CD4-positive, CD25-positive, alpha-beta regulatory T cell (primary cell): ENCODE results near the gene PXMP2. TPM values are rescaled to one million over a fixed set of nuclear protein-coding genes. Genes with fewer than 3 reads are reported as not detected.

ENCODE experiments used
- ATAC-seq, 2 donors: fragments of 150-1000 bp; cut with Tn5 transposase; one replicate each; pipeline ENCODE4 v1.10.0; 2021; ENCODE audit warnings: low read depth in 2 of 2, moderate number of reproducible peaks in 2 of 2, moderate library complexity in 1 of 2
- DNase-seq, 3 donors: peaks; one replicate each; pipeline versions ENCODE4 v3.0.0 to v3.0.0-alpha.2; 2012 to 2022; ENCODE audit warnings: mixed read lengths in 1 of 3
- H3K27ac ChIP-seq: one replicate; pipeline ENCODE4 v1.7.0; 2013; ENCODE audit warnings: mild to moderate bottlenecking, low read length; ENCODE audit not compliant: insufficient read depth, poor library complexity, severe bottlenecking
- H3K27me3 ChIP-seq: one replicate; pipeline ENCODE4 v1.7.0; 2013; ENCODE audit warnings: low read length; ENCODE audit not compliant: control insufficient read depth, insufficient read depth
- H3K36me3 ChIP-seq: one replicate; pipeline ENCODE4 v1.7.0; 2013; ENCODE audit warnings: mild to moderate bottlenecking, low read length, moderate library complexity; ENCODE audit not compliant: control insufficient read depth, insufficient read depth
- H3K4me1 ChIP-seq: 2 replicates; pipeline ENCODE4 v1.7.0; 2013; ENCODE audit warnings: mild to moderate bottlenecking, low read length; ENCODE audit not compliant: insufficient read depth, control insufficient read depth, poor library complexity, severe bottlenecking
- H3K4me3 ChIP-seq: one replicate; pipeline ENCODE4 v1.7.0; 2013; ENCODE audit warnings: low read depth, mild to moderate bottlenecking, low read length, moderate library complexity
- H3K9me3 ChIP-seq, 2 experiments: 1 replicate in 1 of 2; 2 replicates in 1 of 2; pipeline ENCODE4 v1.7.0; 2013; ENCODE audit warnings: low read length in 2 of 2, mild to moderate bottlenecking in 1 of 2, moderate library complexity in 1 of 2; ENCODE audit not compliant: control insufficient read depth in 2 of 2
- H3K27ac Mint-ChIP-seq, 3 donors: one replicate each; pipeline ENCODE4 v1.8.0; 2020 to 2022; ENCODE audit warnings: mild to moderate bottlenecking in 3 of 3, mixed read lengths in 3 of 3, moderate library complexity in 2 of 3
- H3K27me3 Mint-ChIP-seq: one replicate; pipeline ENCODE4 v1.8.0; 2022; ENCODE audit warnings: mild to moderate bottlenecking, mixed read lengths
- H3K36me3 Mint-ChIP-seq: one replicate; pipeline ENCODE4 v1.8.0; 2020; ENCODE audit warnings: mixed read lengths
- H3K4me1 Mint-ChIP-seq, 4 donors: one replicate each; pipeline ENCODE4 v1.8.0; 2020 to 2022; ENCODE audit warnings: mixed read lengths in 4 of 4, mild to moderate bottlenecking in 1 of 4
- H3K4me3 Mint-ChIP-seq, 4 donors: one replicate each; pipeline ENCODE4 v1.8.0; 2020 to 2022; ENCODE audit warnings: mild to moderate bottlenecking in 4 of 4, mixed read lengths in 4 of 4, moderate library complexity in 3 of 4
- H3K9me3 Mint-ChIP-seq, 7 donors: one replicate each; pipeline ENCODE4 v1.8.0; 2020 to 2022; ENCODE audit warnings: mixed read lengths in 7 of 7, mild to moderate bottlenecking in 3 of 7, moderate library complexity in 2 of 7
- polyA plus RNA-seq, 4 donors: library from polyadenylated mRNA; unstranded; fragments of 300-500 nt; fragmentation: Illumina TruSeq; gene quantifications; one replicate each; pipeline ENCODE4 v1.2.3, GENCODE V29; 2021
- total RNA-seq: library from RNA; stranded (reverse); gene quantifications from one replicate; pipeline ENCODE4 v1.2.3, GENCODE V29; 2022

The PXMP2 gene
- total RNA-seq: 3.5 TPM
- polyA plus RNA-seq: 10 to 100 TPM; 12.6 to 20.3 (median 16.3) TPM

DNA sequence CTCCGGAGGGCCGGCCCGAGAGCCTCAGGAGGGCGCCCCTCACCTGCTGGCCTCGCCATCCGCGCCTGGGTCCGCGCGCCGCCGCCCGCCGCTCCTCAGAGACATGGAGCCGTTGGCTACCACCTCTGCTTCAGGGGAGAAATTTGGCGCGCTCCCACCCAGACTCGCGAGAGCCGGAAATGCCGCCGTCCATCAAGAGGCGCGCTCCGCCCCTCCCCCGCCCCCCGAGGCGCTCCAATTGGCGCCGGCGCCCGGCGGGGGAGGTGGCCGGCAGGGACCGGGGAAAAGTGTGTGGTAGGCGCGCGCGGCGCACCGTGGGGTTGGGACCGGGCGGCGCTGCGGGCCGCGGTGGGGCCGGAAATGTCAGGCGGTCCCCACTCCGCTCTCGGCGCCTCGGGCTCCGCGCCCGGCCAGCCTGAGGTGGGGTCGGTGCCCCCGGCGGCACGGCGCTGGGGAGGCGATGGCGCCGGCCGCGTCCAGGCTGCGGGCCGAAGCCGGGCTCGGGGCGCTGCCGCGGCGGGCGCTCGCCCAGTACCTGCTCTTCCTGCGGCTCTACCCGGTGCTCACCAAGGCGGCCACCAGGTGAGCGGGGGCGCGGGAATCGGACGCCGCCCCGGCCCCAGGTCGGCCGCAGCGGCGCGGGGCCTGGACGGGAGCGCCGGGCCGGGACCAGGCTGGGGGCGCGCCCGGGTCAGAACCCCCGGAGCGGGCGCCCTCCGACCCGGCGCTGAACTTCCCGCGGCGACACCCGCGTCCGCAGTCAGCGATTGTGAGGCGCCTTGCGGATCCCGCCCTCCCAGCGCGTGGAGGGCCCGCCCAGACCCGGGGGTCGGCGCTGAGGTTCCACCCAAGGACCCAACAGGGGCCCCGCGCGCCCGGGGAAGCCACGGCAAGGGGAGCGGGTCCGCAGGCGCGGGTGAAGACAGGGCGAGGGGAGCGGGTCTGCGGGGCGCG lies at the start of gene PXMP2, which contains the start of gene POLE:
Gene PXMP2, plus strand, starts transcription at position 377 of the 954 bp plus-strand sequence. Its CDS starts 84 bp downstream, at position 461.
Gene POLE, minus strand, starts transcription at position 132 of the 954 bp plus-strand sequence. Its CDS starts 27 bp downstream, at position 105.
- Histone ChIP-seq H3K9me3 (no peaks in the 10 kb centered on the region), H3K4me1 (peaks cover 17% of the 10 kb centered on the region), H3K36me3 (no peaks in the 10 kb centered on the region), H3K27ac (peak within 1 kb of the TSS; percentile 14), H3K4me3 (no peak within 1 kb of the TSS), H3K27me3 (no peaks in the 10 kb centered on the region)
- peak; percentile 96 to 97 for ATAC-seq
- peak; percentile 89 to 97 (median 91) for DNase-seq
- H3K36me3 Mint-ChIP-seq: no peaks in the 10 kb centered on the region
- no peaks in the 10 kb centered on the region for H3K9me3 Mint-ChIP-seq
- H3K27ac Mint-ChIP-seq: peak within 1 kb of the TSS in 1 of 3 donors; percentile 31
- no peaks in the 10 kb centered on the region for H3K27me3 Mint-ChIP-seq
- H3K4me3 Mint-ChIP-seq: peak within 1 kb of the TSS; percentile 85 to 94 (median 90)
- peaks cover 10 to 34% (median 21%) of the 10 kb centered on the region in 4 donors for H3K4me1 Mint-ChIP-seq

DNA sequence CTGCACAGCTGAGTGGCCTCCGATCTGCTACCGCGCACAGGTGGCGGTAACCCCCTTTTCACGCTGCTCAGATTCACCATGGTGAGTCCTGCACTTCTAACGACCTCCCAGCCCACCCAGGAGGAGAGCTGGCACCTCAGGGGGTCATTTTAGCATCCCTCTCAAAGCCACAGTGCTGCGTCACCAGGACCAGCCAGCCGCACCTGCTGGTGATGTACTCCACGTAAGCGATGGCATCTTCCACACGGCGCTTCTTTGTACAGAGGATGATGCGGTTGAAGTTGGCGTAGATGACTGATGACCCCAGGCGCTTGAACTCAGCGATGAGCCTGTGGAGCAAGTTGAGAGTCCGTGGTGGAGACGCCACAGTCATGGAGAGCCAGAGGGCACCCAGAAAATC lies 49.6 kb upstream of the PXMP2 start:
- no peak overlapping the region for H3K4me3 Mint-ChIP-seq
- H3K4me1 ChIP-seq: no peaks in the 10 kb centered on the region
- DNase-seq (no peak), ATAC-seq (no peak)
- peaks cover 57% of the 10 kb centered on the region for H3K36me3 Mint-ChIP-seq
- peaks cover 51% of the 10 kb centered on the region for H3K36me3 ChIP-seq
- no peaks in the 10 kb centered on the region for H3K4me1 Mint-ChIP-seq
- peaks cover 0 to 1% (median 0%) of the 10 kb centered on the region in 7 donors for H3K9me3 Mint-ChIP-seq
- no peaks in the 10 kb centered on the region for H3K27me3 ChIP-seq
- H3K27ac ChIP-seq: no peak overlapping the region
- H3K27ac Mint-ChIP-seq: no peak overlapping the region
- H3K9me3 ChIP-seq: no peaks in the 10 kb centered on the region
- H3K27me3 Mint-ChIP-seq: no peaks in the 10 kb centered on the region
- no peak overlapping the region for H3K4me3 ChIP-seq

DNA sequence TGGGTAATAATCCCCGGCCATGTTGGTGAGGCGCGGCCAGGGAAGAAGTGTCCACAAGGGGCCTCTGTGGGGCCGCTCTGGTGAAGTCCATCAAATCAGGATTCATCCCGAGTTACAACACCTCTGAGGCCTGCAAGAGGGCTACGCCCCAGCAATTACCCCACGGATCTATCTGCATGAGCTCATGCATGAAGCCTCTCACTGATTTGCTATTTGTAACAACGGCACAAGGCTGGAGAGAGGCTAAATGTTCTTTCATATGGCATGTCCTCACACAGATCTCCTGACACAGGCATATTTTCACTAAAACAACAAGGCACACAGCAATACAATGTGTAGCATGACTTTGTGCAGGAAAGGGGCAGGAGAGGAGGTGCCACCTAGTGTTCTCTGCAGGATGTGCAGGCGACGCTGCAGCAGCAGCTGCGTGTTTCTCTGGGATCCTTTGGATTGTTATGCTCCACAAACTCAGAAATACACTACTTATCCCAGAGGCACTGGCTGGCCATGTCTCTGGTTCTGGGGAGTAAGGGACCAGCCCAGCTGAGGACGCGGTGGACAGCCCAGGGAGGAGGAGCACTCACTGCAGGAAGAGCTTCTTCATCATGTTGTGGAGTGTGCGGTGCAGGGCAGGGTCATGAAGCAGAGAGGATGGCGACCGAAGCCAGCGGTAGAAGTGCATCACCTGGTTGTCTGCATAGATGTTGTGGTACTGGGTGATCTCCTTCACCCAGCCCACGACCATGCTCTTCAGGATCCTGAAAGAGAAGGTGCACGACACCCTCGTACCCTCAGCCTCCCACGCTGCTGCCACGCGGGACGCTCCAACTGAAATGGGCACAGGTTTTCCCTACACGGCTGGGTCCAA lies 48.6 kb upstream of the PXMP2 start:
- Mint-ChIP-seq H3K4me1 (peaks cover 0 to 1% (median 0%) of the 10 kb centered on the region in 4 donors), H3K27ac (peak overlapping the region in 2 of 3 donors; percentile 38 to 42), H3K36me3 (peaks cover 58% of the 10 kb centered on the region), H3K9me3 (peaks cover 0 to 1% (median 0%) of the 10 kb centered on the region in 7 donors), H3K4me3 (no peak overlapping the region), H3K27me3 (no peaks in the 10 kb centered on the region)
- Histone ChIP-seq H3K4me1 (no peaks in the 10 kb centered on the region), H3K27ac (no peak overlapping the region), H3K27me3 (no peaks in the 10 kb centered on the region), H3K9me3 (no peaks in the 10 kb centered on the region), H3K4me3 (no peak overlapping the region), H3K36me3 (peaks cover 54% of the 10 kb centered on the region)
- ATAC-seq (no peak), DNase-seq (peak in 1 of 3 donors; percentile 26)

DNA sequence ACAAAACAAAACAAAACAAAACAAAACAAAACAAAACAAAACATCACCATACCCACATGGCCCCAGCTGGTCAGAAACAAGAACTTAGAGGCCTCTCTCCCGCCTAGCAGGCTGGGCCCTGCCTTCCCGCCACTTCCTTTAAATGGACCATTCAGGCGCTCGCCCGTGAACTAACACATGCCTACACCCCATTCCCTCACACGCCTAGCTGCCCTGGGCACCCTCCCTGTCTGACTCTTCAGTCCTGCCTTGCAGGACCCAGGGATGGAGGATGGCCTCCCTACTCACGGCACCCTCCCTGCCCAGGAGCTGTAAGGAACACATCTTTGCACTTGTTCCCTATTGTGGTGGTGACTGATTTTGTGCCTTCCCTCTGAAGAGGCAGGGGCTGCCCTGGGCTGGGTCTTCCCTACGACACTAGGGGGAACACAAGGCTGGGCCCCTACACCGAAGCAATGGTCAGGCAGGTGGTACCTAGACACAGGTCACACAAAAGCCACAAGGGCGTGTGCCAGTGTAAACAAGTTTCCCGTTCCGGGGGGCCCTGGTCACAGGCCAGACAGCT lies 47.3 kb upstream of the PXMP2 start:
- no peaks in the 10 kb centered on the region for H3K9me3 ChIP-seq
- no peaks in the 10 kb centered on the region for H3K4me1 ChIP-seq
- peak overlapping the region in 1 of 3 donors; percentile 85 for H3K27ac Mint-ChIP-seq
- no peak overlapping the region for H3K4me3 ChIP-seq
- H3K4me1 Mint-ChIP-seq: peaks cover 0 to 2% (median 0%) of the 10 kb centered on the region in 4 donors
- no peak for DNase-seq
- H3K36me3 ChIP-seq: peaks cover 53% of the 10 kb centered on the region
- H3K36me3 Mint-ChIP-seq: peaks cover 48% of the 10 kb centered on the region
- no peak for ATAC-seq
- H3K27me3 Mint-ChIP-seq: no peaks in the 10 kb centered on the region
- no peak overlapping the region for H3K27ac ChIP-seq
- H3K4me3 Mint-ChIP-seq: no peak overlapping the region
- H3K9me3 Mint-ChIP-seq: no peaks in the 10 kb centered on the region
- H3K27me3 ChIP-seq: no peaks in the 10 kb centered on the region

DNA sequence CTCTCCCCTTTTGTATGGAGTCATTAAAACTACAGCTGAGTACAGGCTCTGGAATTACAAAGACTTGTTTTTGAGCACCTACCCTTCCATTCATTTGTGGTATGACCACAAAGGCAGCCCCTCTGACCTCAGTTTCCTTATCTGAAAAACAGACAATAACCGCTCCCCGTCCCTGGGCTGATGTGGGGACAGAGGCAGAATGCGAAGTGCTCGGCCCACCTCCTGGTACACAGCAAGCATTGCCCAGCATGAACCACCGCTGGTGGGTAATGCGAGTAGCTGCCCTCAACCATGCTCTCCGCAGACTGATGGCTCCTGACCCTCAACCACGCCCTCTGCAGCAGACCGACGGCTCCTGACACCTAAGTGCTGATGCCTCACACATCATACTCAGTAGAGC lies 46.5 kb upstream of the PXMP2 start:
- DNase-seq (no peak), ATAC-seq (no peak)
- H3K9me3 ChIP-seq: no peaks in the 10 kb centered on the region
- Mint-ChIP-seq H3K27me3 (no peaks in the 10 kb centered on the region), H3K9me3 (no peaks in the 10 kb centered on the region), H3K36me3 (peaks cover 41% of the 10 kb centered on the region), H3K27ac (no peak overlapping the region), H3K4me3 (no peak overlapping the region), H3K4me1 (peaks cover 0 to 2% (median 0%) of the 10 kb centered on the region in 4 donors)
- H3K4me3 ChIP-seq: no peak overlapping the region
- peaks cover 49% of the 10 kb centered on the region for H3K36me3 ChIP-seq
- H3K27me3 ChIP-seq: no peaks in the 10 kb centered on the region
- no peak overlapping the region for H3K27ac ChIP-seq
- H3K4me1 ChIP-seq: no peaks in the 10 kb centered on the region

DNA sequence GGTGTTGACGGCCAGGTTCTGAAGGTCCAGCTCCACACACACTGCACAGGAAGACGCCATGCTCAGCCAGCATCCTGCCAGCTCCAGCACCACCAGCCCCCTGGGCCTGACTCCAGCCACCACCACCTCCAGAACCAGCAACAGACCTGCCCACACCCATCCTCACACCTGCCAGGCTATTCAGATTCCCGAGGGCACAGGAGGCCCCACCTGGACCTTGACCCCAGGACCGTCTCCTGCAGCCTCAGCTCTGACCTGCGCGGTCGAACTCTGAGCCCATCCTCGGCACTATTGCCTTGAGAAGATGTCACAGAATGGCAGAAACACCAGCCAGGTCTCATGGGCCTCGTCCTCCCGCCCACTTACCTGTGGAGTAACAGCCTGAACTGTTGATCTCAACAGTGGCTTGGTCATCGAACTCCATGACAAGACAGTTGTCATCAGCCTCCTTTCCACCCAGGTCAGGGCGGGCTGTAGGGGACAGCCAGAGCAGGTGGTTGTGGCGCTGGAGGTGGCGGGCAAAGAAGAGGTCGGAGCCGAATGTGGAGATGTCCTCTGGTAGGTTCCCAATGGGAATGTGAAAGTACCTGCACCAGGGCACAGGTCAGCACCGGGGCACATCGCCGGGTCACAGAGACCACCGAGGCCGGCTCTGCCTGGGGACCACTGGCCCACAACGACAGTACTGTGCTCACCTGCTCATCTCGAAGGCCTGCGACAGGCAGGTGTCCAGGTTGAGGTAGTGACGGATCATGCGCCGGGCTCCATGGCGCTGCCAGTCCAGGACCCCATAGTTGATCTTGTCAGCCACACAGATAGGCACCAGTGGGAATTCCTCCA lies 45.4 kb upstream of the PXMP2 start:
- Mint-ChIP-seq H3K36me3 (peaks cover 36% of the 10 kb centered on the region), H3K27me3 (no peaks in the 10 kb centered on the region), H3K4me1 (peaks cover 0 to 2% (median 0%) of the 10 kb centered on the region in 4 donors), H3K9me3 (no peaks in the 10 kb centered on the region), H3K4me3 (no peak overlapping the region), H3K27ac (peak overlapping the region in 2 of 3 donors; percentile 46 to 69)
- Histone ChIP-seq H3K27ac (no peak overlapping the region), H3K36me3 (peaks cover 48% of the 10 kb centered on the region), H3K27me3 (no peaks in the 10 kb centered on the region), H3K4me3 (no peak overlapping the region), H3K9me3 (no peaks in the 10 kb centered on the region), H3K4me1 (no peaks in the 10 kb centered on the region)
- no peak for ATAC-seq
- no peak for DNase-seq
